Type B pancreatic cell (in vitro differentiated cells): ENCODE measurements around the gene IFI44L. TPM values are rescaled to one million over a fixed set of nuclear protein-coding genes. Genes with fewer than 3 reads are reported as not detected.

Experiments
- DNase-seq: peaks from one replicate; pipeline ENCODE4 v3.0.0; 2021; ENCODE audit warnings: mixed read lengths; ENCODE audit not compliant: unreplicated experiment; ENCODE audit errors: extremely low spot score
- H3K27ac Mint-ChIP-seq: 2 replicates; pipeline ENCODE4 v1.8.0; 2021; ENCODE audit warnings: mild to moderate bottlenecking, mixed read lengths
- H3K27me3 Mint-ChIP-seq: 2 replicates; pipeline ENCODE4 v1.8.0; 2021; ENCODE audit warnings: mixed read lengths
- H3K36me3 Mint-ChIP-seq: 2 replicates; pipeline ENCODE4 v1.8.0; 2021; ENCODE audit warnings: mixed read lengths
- H3K4me1 Mint-ChIP-seq: one replicate; pipeline ENCODE4 v1.8.0; 2021; ENCODE audit warnings: mixed read lengths; ENCODE audit not compliant: unreplicated experiment
- H3K4me3 Mint-ChIP-seq: 2 replicates; pipeline ENCODE4 v1.8.0; 2021; ENCODE audit warnings: mild to moderate bottlenecking, mixed read lengths
- H3K9me3 Mint-ChIP-seq: 2 replicates; pipeline ENCODE4 v1.8.0; 2021; ENCODE audit warnings: mixed read lengths
- CTCF ChIP-seq: fragments of 200-600 bp; sonication (generic); conservative IDR thresholded peaks from 2 replicates; pipeline ENCODE4 v1.5.0; 2021; ENCODE audit warnings: antibody characterized with exemption, mild to moderate bottlenecking
- total RNA-seq: library from RNA; stranded (reverse); gene quantifications from 2 replicates; pipeline ENCODE4 v1.2.1, GENCODE V29; 2021; ENCODE audit warnings: low replicate concordance

Gene IFI44L
- total RNA-seq, 1 donor from 2014 or later = 12.3 TPM

- Mint-ChIP-seq H3K9me3 (no peaks in the 10 kb centered on the region), H3K36me3 (no peaks in the 10 kb centered on the region), H3K4me1 (no peaks in the 10 kb centered on the region), H3K4me3 (no peak overlapping the region), H3K27me3 (peaks cover 29% of the 10 kb centered on the region), H3K27ac (no peak overlapping the region)
- no peak for DNase-seq
- TF ChIP-seq CTCF = peak; percentile 81
Measured at GRCh38 chr1:78607334-78607927, 12.8 kb upstream of the IFI44L start.

DNA sequence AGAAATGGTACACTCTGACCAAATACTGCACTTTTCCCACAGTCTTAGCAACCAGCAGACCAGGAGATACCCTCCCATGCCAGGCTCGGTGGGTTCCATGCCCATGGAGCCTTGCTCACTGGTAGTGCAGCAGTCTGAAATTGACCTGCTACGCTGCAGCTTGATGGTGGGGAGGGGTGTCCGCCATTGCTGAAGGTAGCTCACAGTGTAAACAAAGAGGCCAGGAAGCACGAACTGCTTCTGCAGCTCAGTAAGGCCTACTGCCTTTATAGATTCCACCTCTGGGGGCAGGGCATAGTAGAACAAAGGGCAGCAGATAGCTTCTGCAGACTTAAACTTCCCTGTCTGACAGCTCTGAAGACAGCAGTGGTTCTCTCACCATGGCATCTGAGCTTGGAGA, 12.3 kb upstream of the IFI44L start:
- Mint-ChIP-seq H3K4me3 (no peak overlapping the region), H3K36me3 (no peaks in the 10 kb centered on the region), H3K4me1 (no peaks in the 10 kb centered on the region), H3K27ac (no peak overlapping the region), H3K27me3 (peaks cover 30% of the 10 kb centered on the region), H3K9me3 (no peaks in the 10 kb centered on the region)
- no peak for DNase-seq
- TF ChIP-seq CTCF = no peak

DNA sequence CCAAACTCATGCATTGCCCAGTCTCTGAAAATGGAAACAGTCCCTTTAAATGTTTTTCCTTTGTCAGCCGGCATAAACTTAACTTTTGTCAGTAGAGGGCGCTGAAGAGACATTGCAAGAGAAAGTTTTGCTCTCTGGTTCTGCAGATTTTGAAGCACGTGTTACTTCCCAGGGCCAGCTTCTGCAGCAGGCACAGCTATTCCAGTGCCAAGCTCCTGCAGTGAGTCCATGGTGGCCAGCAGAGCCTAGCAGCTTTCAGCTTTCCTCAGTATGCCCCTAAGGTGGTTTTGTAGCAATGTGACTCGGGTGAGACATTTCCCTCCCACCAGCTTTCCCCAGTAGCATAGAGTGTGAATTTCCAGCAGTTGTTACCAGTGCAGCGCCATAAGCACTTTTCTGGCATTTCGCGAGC, 2.6 kb upstream of the IFI44L start:
- peak; percentile 86 for TF ChIP-seq CTCF
- Mint-ChIP-seq H3K9me3 (no peaks in the 10 kb centered on the region), H3K36me3 (no peaks in the 10 kb centered on the region), H3K4me3 (no peak overlapping the region), H3K27ac (no peak overlapping the region), H3K27me3 (no peaks in the 10 kb centered on the region), H3K4me1 (peaks cover 25% of the 10 kb centered on the region)
- no peak for DNase-seq

GRCh38 chr1:78619032-78619431, 1.2 kb upstream of the IFI44L start:
- DNase-seq = no peak
- peaks cover 25% of the 10 kb centered on the region for H3K4me1 Mint-ChIP-seq
- H3K4me3 Mint-ChIP-seq = no peak overlapping the region
- no peaks in the 10 kb centered on the region for H3K9me3 Mint-ChIP-seq
- H3K27me3 Mint-ChIP-seq = no peaks in the 10 kb centered on the region
- no peak overlapping the region for H3K27ac Mint-ChIP-seq
- no peak for TF ChIP-seq CTCF
- H3K36me3 Mint-ChIP-seq = no peaks in the 10 kb centered on the region

DNA sequence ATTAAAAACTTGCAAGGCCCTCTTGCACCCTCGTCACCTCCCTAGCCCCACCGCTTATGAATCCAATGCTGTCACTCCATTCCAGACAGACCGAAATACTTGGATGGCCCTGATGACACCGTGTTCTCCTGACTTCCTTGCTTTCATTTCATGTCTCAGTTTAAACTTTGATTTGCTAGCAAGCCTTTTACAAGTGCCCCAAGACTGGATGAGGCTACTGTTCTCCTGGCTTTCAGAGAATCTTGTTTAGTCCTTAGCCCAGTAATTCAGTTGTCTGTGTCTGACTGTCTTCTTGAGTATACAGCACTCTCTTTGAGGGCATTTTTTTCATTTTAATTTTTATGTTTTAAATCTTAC, 824 bp upstream of the IFI44L start:
- H3K27ac Mint-ChIP-seq = peak overlapping the region; percentile 50
- H3K27me3 Mint-ChIP-seq = no peaks in the 10 kb centered on the region
- TF ChIP-seq CTCF = no peak
- DNase-seq = no peak
- H3K4me3 Mint-ChIP-seq = no peak overlapping the region
- H3K36me3 Mint-ChIP-seq = no peaks in the 10 kb centered on the region
- no peaks in the 10 kb centered on the region for H3K9me3 Mint-ChIP-seq
- H3K4me1 Mint-ChIP-seq = peaks cover 25% of the 10 kb centered on the region

DNA sequence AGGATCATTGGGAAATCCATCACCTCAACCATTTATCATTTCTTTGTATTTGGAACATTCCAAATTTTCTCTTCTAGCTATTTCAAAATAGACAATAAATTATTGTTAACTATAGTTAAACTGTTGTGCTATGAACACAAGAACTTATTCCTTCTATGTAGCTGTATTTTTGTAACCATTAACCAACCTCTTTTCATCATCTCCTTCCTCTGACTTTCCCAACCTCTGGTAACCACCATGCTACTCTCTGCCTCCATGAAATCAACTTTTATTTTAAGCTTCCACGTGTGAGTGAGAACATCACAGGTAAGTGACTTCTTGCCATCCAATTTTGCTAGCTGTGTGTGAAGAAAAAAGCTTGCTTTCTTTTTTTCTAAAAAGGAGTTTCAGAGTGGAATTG, 418 bp downstream of the IFI44L start:
- no peaks in the 10 kb centered on the region for H3K36me3 Mint-ChIP-seq
- no peak for TF ChIP-seq CTCF
- H3K9me3 Mint-ChIP-seq = no peaks in the 10 kb centered on the region
- H3K4me3 Mint-ChIP-seq = peak overlapping the region; percentile 70
- no peak for DNase-seq
- H3K27me3 Mint-ChIP-seq = no peaks in the 10 kb centered on the region
- peak overlapping the region; percentile 50 for H3K27ac Mint-ChIP-seq
- peaks cover 25% of the 10 kb centered on the region for H3K4me1 Mint-ChIP-seq
